ENCODE data around the gene TRAM2. TPM values are rescaled to one million over a fixed set of nuclear protein-coding genes. Genes with fewer than 3 reads are reported as not detected.

The TRAM2 gene
- total RNA-seq, 1 experiment from 2014 or later = 9.9 TPM

DNA sequence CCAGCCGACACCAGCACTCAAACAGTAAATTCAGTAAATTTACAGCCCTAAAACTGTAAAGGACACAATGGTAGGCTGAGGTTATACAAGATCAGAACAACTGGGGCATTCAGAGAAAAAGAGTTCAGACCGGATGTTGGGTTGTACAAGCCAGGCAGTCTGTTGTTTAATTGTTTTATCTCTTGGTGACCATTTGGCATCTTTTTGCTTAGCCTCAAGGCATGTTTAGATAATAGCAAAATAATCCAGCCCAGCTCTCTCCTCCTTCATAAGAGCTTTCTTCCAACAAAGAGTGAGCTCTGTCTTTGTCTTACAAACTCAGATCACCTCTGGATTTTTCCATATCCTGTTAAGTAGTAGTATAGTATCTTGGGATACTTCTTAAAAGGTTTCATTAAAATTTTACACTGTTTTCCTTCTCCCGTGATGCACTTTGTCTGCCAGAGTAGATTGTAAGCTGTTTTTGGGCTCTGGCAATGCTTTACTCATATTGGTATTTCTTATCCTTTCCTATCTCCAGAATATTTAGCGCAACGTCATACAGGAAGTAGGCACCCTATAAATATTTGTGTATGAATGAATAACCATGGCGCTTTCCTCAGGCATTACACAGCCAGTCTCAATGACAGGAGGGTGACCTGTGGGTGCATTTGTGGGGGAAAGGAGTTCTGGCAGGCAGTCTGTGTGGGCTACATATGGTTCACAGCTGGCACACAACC, 35.6 kb upstream of the TRAM2 start:
- intact Hi-C loops (cut with micrococcal nuclease) = no loop called here
- no peak for DNase-seq (ENCODE audit: unreplicated experiment)
- Mint-ChIP-seq H3K4me3 (ENCODE audit: unreplicated experiment) (no peak overlapping the region), H3K27me3 (ENCODE audit: insufficient read depth, unreplicated experiment) (no peaks in the 10 kb centered on the region), H3K4me1 (ENCODE audit: insufficient read depth, unreplicated experiment) (peaks cover 6% of the 10 kb centered on the region), H3K36me3 (ENCODE audit: insufficient read depth, unreplicated experiment) (no peaks in the 10 kb centered on the region), H3K27ac (ENCODE audit: low read depth, unreplicated experiment) (no peak overlapping the region), H3K9me3 (ENCODE audit: unreplicated experiment) (peaks cover 11% of the 10 kb centered on the region)
- TF ChIP-seq, protein P1, sequence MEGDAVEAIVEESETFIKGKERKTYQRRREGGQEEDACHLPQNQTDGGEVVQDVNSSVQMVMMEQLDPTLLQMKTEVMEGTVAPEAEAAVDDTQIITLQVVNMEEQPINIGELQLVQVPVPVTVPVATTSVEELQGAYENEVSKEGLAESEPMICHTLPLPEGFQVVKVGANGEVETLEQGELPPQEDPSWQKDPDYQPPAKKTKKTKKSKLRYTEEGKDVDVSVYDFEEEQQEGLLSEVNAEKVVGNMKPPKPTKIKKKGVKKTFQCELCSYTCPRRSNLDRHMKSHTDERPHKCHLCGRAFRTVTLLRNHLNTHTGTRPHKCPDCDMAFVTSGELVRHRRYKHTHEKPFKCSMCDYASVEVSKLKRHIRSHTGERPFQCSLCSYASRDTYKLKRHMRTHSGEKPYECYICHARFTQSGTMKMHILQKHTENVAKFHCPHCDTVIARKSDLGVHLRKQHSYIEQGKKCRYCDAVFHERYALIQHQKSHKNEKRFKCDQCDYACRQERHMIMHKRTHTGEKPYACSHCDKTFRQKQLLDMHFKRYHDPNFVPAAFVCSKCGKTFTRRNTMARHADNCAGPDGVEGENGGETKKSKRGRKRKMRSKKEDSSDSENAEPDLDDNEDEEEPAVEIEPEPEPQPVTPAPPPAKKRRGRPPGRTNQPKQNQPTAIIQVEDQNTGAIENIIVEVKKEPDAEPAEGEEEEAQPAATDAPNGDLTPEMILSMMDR (IDR thresholded peaks at IDR 0.05; ENCODE audit: unreplicated experiment) = no peak
- CTCF ChIA-PET = interaction anchor here (0.7 to 0.9 kb wide), 2 partner anchors 38 to 196 kb away, joined by 3 to 4 read pairs; no protein-coding TSS in a partner anchor
- POLR2A ChIA-PET = no interaction called here
- BruUV-seq (replicated peaks) = no TSS peak

DNA sequence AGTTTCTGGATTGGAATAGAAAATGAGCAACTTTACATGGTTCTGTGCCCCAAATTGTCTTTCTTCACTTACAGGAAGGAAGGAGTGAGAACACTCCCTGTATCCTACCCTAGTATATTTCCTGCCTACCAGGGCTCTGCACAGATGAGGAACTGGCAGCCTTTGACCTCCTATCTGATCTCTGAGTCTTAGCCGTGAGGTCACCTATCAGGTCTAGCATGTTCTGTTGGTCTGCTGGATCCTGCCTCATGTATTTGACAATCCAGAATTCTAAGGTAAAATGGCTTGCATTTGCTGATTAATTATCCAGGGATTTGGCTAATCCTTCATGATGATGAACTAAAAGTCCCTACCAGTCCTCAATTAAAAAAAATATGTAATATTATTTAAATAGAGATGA, 35.0 kb upstream of the TRAM2 start:
- no peak overlapping the region for H3K4me3 Mint-ChIP-seq (ENCODE audit: unreplicated experiment)
- no peak overlapping the region for H3K27ac Mint-ChIP-seq (ENCODE audit: low read depth, unreplicated experiment)
- DNase-seq (ENCODE audit: unreplicated experiment) = no peak
- no TSS peak for BruUV-seq (replicated peaks)
- intact Hi-C loops (cut with micrococcal nuclease) = no loop called here
- POLR2A ChIA-PET = no interaction called here
- H3K9me3 Mint-ChIP-seq (ENCODE audit: unreplicated experiment) = peaks cover 11% of the 10 kb centered on the region
- TF ChIP-seq, protein P1 (IDR thresholded peaks at IDR 0.05; ENCODE audit: unreplicated experiment) = no peak
- CTCF ChIA-PET = interaction anchor here (0.5 to 0.9 kb wide), 2 partner anchors 39 to 383 kb away, joined by 3 to 4 read pairs; no protein-coding TSS in a partner anchor
- H3K27me3 Mint-ChIP-seq (ENCODE audit: insufficient read depth, unreplicated experiment) = no peaks in the 10 kb centered on the region
- H3K36me3 Mint-ChIP-seq (ENCODE audit: insufficient read depth, unreplicated experiment) = no peaks in the 10 kb centered on the region
- peaks cover 6% of the 10 kb centered on the region for H3K4me1 Mint-ChIP-seq (ENCODE audit: insufficient read depth, unreplicated experiment)

DNA sequence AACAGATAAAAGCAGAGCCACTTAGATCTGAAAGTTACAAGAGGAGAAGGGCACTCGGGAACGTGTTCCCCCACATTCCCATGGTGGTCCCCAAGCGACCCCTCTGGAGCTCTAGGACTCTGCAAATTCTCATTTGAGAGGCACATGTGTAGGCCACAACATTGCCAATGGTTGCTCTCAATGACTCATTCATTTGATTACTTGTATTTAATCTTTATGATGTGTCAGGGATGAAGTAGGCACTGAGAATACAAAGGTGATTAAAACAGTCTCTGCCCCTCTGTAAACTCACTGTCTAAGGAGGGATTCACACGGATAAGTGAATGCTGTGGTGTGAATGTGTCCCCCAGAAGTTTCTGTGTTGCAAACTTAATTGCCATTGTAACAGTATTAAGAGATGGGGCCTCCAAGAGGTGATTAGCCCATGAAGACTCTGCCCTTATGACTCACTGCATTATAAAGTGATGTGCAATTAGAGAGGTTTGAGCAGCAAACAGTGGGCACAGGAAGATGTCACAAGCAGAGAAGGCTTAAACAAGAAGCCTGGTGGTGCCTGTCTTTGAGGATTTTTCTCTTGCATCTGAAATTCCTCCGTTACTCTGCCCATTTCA, 34.0 kb upstream of the TRAM2 start:
- POLR2A ChIA-PET = interaction anchor here (0.7 kb wide), 1 partner anchor 501 kb away, joined by 3 read pairs; no protein-coding TSS in a partner anchor
- Mint-ChIP-seq H3K9me3 (ENCODE audit: unreplicated experiment) (peaks cover 11% of the 10 kb centered on the region), H3K27ac (ENCODE audit: low read depth, unreplicated experiment) (no peak overlapping the region), H3K27me3 (ENCODE audit: insufficient read depth, unreplicated experiment) (no peaks in the 10 kb centered on the region), H3K4me3 (ENCODE audit: unreplicated experiment) (no peak overlapping the region), H3K36me3 (ENCODE audit: insufficient read depth, unreplicated experiment) (no peaks in the 10 kb centered on the region), H3K4me1 (ENCODE audit: insufficient read depth, unreplicated experiment) (peaks cover 6% of the 10 kb centered on the region)
- peak; percentile 21 for DNase-seq (ENCODE audit: unreplicated experiment)
- CTCF ChIA-PET = interaction anchor here (0.5 to 0.6 kb wide), 2 partner anchors 18 to 982 kb away, joined by 3 read pairs; no protein-coding TSS in a partner anchor
- no TSS peak for BruUV-seq (replicated peaks)
- TF ChIP-seq, protein P1 (IDR thresholded peaks at IDR 0.05; ENCODE audit: unreplicated experiment) = no peak
- intact Hi-C loops (cut with micrococcal nuclease) = no loop called here

DNA sequence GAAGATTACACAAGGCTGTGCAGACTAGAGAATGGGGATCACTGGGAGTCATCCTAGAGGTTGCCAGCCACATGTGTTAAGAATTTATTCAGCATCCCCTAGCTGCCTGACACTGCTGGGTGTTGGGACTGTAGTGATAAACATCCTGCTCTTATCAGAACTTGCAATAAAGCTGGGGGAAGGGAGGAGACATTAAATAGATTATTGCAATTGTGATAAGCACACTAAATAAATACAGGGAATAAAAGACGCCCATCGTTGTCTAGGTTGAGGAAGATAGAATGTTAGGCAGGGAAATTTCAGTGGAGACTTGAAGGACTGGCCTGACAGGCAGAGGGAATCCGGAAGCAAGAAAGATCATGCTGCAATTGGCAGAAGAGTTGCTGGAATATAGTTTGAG, 33.2 kb upstream of the TRAM2 start:
- BruUV-seq (replicated peaks) = no TSS peak
- intact Hi-C loops (cut with micrococcal nuclease) = no loop called here
- CTCF ChIA-PET = interaction anchor here (0.5 to 1.3 kb wide), 2 partner anchors 20 to 981 kb away, joined by 3 to 4 read pairs; no protein-coding TSS in a partner anchor
- TF ChIP-seq, protein P1 (IDR thresholded peaks at IDR 0.05; ENCODE audit: unreplicated experiment) = no peak
- Mint-ChIP-seq H3K27ac (ENCODE audit: low read depth, unreplicated experiment) (no peak overlapping the region), H3K4me3 (ENCODE audit: unreplicated experiment) (no peak overlapping the region), H3K36me3 (ENCODE audit: insufficient read depth, unreplicated experiment) (no peaks in the 10 kb centered on the region), H3K9me3 (ENCODE audit: unreplicated experiment) (peaks cover 11% of the 10 kb centered on the region), H3K4me1 (ENCODE audit: insufficient read depth, unreplicated experiment) (peaks cover 6% of the 10 kb centered on the region), H3K27me3 (ENCODE audit: insufficient read depth, unreplicated experiment) (no peaks in the 10 kb centered on the region)
- POLR2A ChIA-PET = interaction anchor here (0.6 to 0.7 kb wide), 2 partner anchors 412 to 502 kb away, joined by 3 read pairs; no protein-coding TSS in a partner anchor
- DNase-seq (ENCODE audit: unreplicated experiment) = no peak
